ENCODE results near the gene PRAMEF2. TPM values are rescaled to one million over a fixed set of nuclear protein-coding genes. Genes with fewer than 3 reads are reported as not detected.
"Not testable (repeated sequence)": the region's sequence is repeated elsewhere in the genome, so short reads cannot be mapped to it uniquely, and the experiment has no call there.

Gene PRAMEF2, protein sequence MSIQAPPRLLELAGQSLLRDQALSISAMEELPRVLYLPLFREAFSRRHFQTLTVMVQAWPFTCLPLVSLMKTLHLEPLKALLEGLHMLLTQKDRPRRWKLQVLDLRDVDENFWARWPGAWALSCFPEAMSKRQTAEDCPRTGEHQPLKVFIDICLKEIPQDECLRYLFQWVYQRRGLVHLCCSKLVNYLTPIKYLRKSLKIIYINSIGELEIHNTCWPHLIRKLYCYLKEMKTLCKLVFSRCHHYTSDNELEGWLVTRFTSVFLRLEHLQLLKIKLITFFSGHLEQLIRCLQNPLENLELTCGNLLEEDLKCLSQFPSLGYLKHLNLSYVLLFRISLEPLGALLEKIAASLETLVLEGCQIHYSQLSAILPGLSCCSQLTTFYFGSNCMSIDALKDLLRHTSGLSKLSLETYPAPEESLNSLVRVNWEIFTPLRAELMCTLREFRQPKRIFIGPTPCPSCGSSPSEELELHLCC
- total RNA-seq (2011; cell fraction: chromatin; rRNA removed; ENCODE audit: low replicate concordance): not detected in 2 replicates
- not detected in 2 replicates for total RNA-seq (2011; cell fraction: nucleolus; rRNA removed)
- total RNA-seq (2011; cell fraction: nucleoplasm; rRNA removed): not detected in 2 replicates
- not detected in 2 replicates for total RNA-seq (2014; rRNA removed)
- total RNA-seq (2014; rRNA removed; fragmentation: Illumina TruSeq; extraction: Trizol): not detected in 2 replicates
- total RNA-seq (2015; rRNA removed; fragmentation: Illumina TruSeq; extraction: Trizol): not detected in 2 replicates
- total RNA-seq (2021): not detected in 2 replicates
- not detected in 2 replicates for polyA plus RNA-seq (2011; rRNA removed)
- polyA plus RNA-seq (2011; cell fraction: cytosol; rRNA removed): not detected in 2 replicates
- polyA plus RNA-seq (2011; cell fraction: nucleus; rRNA removed): not detected in 2 replicates
- not detected in 2 replicates for polyA plus RNA-seq (2012)
- polyA plus RNA-seq (2014; fragmentation: Illumina TruSeq; extraction: Trizol): not detected in 2 replicates
- polyA plus RNA-seq (2014; fragmentation: Nextera tagmentation; extraction: Ambion mirVana): not detected
- polyA plus RNA-seq (2014; rRNA removed): not detected in 2 replicates
- polyA minus RNA-seq (2011; rRNA and poly(A)+ RNA removed): not detected in 2 replicates
- polyA minus RNA-seq (2011; cell fraction: cytosol; rRNA and poly(A)+ RNA removed): not detected in 2 replicates
- not detected in 2 replicates for polyA minus RNA-seq (2011; cell fraction: nucleus; rRNA and poly(A)+ RNA removed)
- not detected for Bru-seq, nascent RNA
- not detected for BruChase-seq, experiment 1, labeled RNA remaining after a 2-hour chase
- not detected for BruChase-seq, experiment 2, labeled RNA remaining after a 6-hour chase
- long read RNA-seq, experiment 1: 0 reads
- long read RNA-seq, experiment 2: 0 reads
- long read RNA-seq, experiment 3: 0 reads

DNA sequence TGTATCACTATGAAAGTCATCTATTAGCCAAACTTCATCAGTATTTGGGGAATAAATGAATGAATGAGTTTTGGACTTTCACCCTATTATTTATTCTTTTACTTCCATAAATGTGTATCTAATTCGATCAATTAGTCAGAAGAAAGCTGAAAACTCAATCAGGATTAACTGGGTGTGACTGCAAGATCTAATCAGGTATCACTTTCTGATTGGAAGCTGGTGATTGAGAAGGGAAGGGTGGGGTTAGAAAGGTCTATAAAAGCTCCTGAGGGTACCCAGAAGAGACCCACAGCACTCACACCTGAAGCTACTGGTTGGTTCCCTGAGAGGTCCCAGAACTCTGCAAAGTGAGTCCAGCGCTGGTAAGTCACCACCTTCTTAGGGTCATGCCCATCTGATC, at the start of gene PRAMEF2:
PRAMEF2 (plus strand) TSS at position 301 of the 400 bp plus-strand sequence. CDS start 1,924 bp downstream, outside the sequence.
- 0% methylated on average over 1 of the region's 2 CpGs for WGBS (ENCODE audit: insufficient coverage, low coverage, missing lambda C conversion rate)
- BruUV-seq (replicated peaks); H3K27ac ChIP-seq (ENCODE audit: extremely low read depth, low read depth, low read length); H3K4me2 ChIP-seq (ENCODE audit: insufficient read depth, low read length); H3K9ac ChIP-seq (ENCODE audit: insufficient read depth in 1 of 2, low read depth in 2 of 2, low read length in 2 of 2); H3K36me3 ChIP-seq (ENCODE audit: control insufficient read depth, insufficient read depth, low read length); DNase-seq (ENCODE audit: extremely low read depth in 1 of 4, low spot score in 3 of 4); ATAC-seq; H3K79me2 ChIP-seq (ENCODE audit: control insufficient read depth, insufficient read depth, low read length); H3K4me3 ChIP-seq; FAIRE-seq; CTCF ChIA-PET (ENCODE audit: low intra/inter-chr PET ratio); H2AFZ ChIP-seq (ENCODE audit: low read depth, low read length); H3K4me1 ChIP-seq (replicated peaks in 1 of 2; ENCODE audit: control insufficient read depth in 2 of 2, insufficient read depth in 2 of 2, low read length in 2 of 2); in situ Hi-C loops (cut with MboI); intact Hi-C loops (cut with micrococcal nuclease); H3K27me3 ChIP-seq (ENCODE audit: control insufficient read depth in 2 of 2, insufficient read depth in 2 of 2, low read length in 2 of 2); H3K9me1 ChIP-seq (ENCODE audit: control insufficient read depth, insufficient read depth, low read length); H3K9me3 ChIP-seq (replicated peaks; ENCODE audit: control insufficient read depth, insufficient read depth, low read depth, low read length); H4K20me1 ChIP-seq (replicated peaks; ENCODE audit: control insufficient read depth, insufficient read depth, low read length): not testable (repeated sequence)
- POLR2A ChIA-PET: interaction anchor here (0.6 kb wide), 1 partner anchor 778 kb away, joined by 4 read pairs; no protein-coding TSS in a partner anchor
